ENCODE data around the gene PIK3CA. TPM values are rescaled to one million over a fixed set of nuclear protein-coding genes. Genes with fewer than 3 reads are reported as not detected.

The PIK3CA gene
- total RNA-seq, 1 experiment from 2014 or later, result 12.0 TPM

GRCh38 chr3:179244878-179245277 is 96.7 kb downstream of the PIK3CA start:
- Mint-ChIP-seq H3K36me3 (ENCODE audit: insufficient read depth in 1 of 3, low read depth in 3 of 3) (peaks cover 3 to 10% (median 8%) of the 10 kb centered on the region in 3 experiments; a peak in 4 of 7 replicates), H3K9me3 (no peaks in the 10 kb centered on the region), H3K27ac (peak overlapping the region in 2 of 3 experiments; percentile 4 to 79; a peak in 2 of 7 replicates), H3K4me3 (no peak overlapping the region), H3K4me1 (no peaks in the 10 kb centered on the region), H3K27me3 (ENCODE audit: low read depth) (no peaks in the 10 kb centered on the region)
- Histone ChIP-seq H3K23me2 (ENCODE audit: insufficient read length, low read depth, low read length, poor library complexity, severe bottlenecking) (no peaks in the 10 kb centered on the region), H2AFZ (ENCODE audit: low read length) (no peak overlapping the region), H3K9ac (ENCODE audit: extremely low read depth, insufficient read length, low read length) (no peak overlapping the region), H3K79me1 (ENCODE audit: insufficient read depth, low read depth, low read length, poor library complexity, severe bottlenecking) (no peaks in the 10 kb centered on the region), H4K5ac (ENCODE audit: insufficient read length, low read depth, low read length) (no peak overlapping the region), H3T11ph (ENCODE audit: low read length) (no peak overlapping the region), H4K91ac (ENCODE audit: insufficient read length, low read depth, low read length) (no peak overlapping the region), H2AK5ac (ENCODE audit: insufficient read length, low read length) (no peak overlapping the region), H3K27me3 (ENCODE audit: insufficient read depth, low read length) (no peaks in the 10 kb centered on the region), H3K4me2 (ENCODE audit: insufficient read depth, insufficient read length, low read length) (no peak overlapping the region), H3K56ac (ENCODE audit: insufficient read length, low read depth, low read length) (no peak overlapping the region), H2BK5ac (ENCODE audit: insufficient read length, low read length) (no peak overlapping the region), H3K23ac (ENCODE audit: insufficient read length, low read depth, low read length) (no peak overlapping the region), H3K27ac (ENCODE audit: insufficient read length, low read depth, low read length) (no peak overlapping the region), H3K79me2 (ENCODE audit: insufficient read depth, low read length) (no peaks in the 10 kb centered on the region), H3K18ac (ENCODE audit: insufficient read length, low read depth, low read length) (no peak overlapping the region), H3K4ac (ENCODE audit: low read depth, low read length) (no peak overlapping the region), H2BK15ac (ENCODE audit: low read depth, low read length) (no peak overlapping the region), H4K20me1 (ENCODE audit: control insufficient read depth, insufficient read depth, insufficient read length) (no peaks in the 10 kb centered on the region), H4K8ac (replicated peaks; ENCODE audit: insufficient read length, low read depth, low read length) (no peak overlapping the region), H3K4me1 (ENCODE audit: insufficient read depth, low read length) (no peaks in the 10 kb centered on the region), H3K14ac (ENCODE audit: insufficient read depth, low read length) (no peak overlapping the region), H3K9me3 (ENCODE audit: control insufficient read depth, low read depth, low read length) (no peaks in the 10 kb centered on the region), H2BK120ac (ENCODE audit: low read depth, low read length, poor library complexity, severe bottlenecking) (no peak overlapping the region), H2BK20ac (ENCODE audit: low read depth, low read length, poor library complexity, severe bottlenecking) (no peak overlapping the region), H2BK12ac (ENCODE audit: insufficient read length, low read depth, low read length) (no peak overlapping the region)
- WGBS (ENCODE audit: extremely low coverage, insufficient read length, low lambda C conversion rate), result no CpG with 5 or more reads among the region's 1 CpG
- TF ChIP-seq CTCF (conservative IDR thresholded peaks at IDR 0.05), result no peak
- no peak for DNase-seq

Data from H9 (cell line).